ENCODE data around the gene BNIPL. TPM values are rescaled to one million over a fixed set of nuclear protein-coding genes. Genes with fewer than 3 reads are reported as not detected.

The BNIPL gene
- total RNA-seq, 4 donors from 2014 or later = 0.68 to 10.0 (median 2.5) TPM; not detected in 1

GRCh38 chr1:151002051-151002450, 34.3 kb upstream of the BNIPL start:
- intact Hi-C loops (cut with DNase I; ENCODE audit: low total_unique reads) = no loop called here
- Histone ChIP-seq H3K4me3 (no peak overlapping the region), H3K27me3 (no peaks in the 10 kb centered on the region), H3K27ac (no peak overlapping the region), H3K9me3 (no peaks in the 10 kb centered on the region), H3K4me1 (peaks cover 19 to 38% (median 28%) of the 10 kb centered on the region in 4 donors), H3K36me3 (peaks cover 0 to 23% (median 7%) of the 10 kb centered on the region in 4 donors)
- 80% methylated on average over 3 of the region's 3 CpGs; no CpG with 5 or more reads in 1 of the 2 donors for WGBS, 2 donors (ENCODE audit: low coverage in 1 of 2)
- no peak for TF ChIP-seq CTCF (IDR thresholded peaks at IDR 0.05)
- TF ChIP-seq POLR2A (IDR thresholded peaks at IDR 0.05) = no peak
- TF ChIP-seq EP300 (IDR thresholded peaks at IDR 0.05; ENCODE audit: low read depth) = no peak
- TF ChIP-seq POLR2AphosphoS5 (IDR thresholded peaks at IDR 0.05) = no peak
- in situ Hi-C loops (cut with MboI; ENCODE audit: low pct_ligation_motif_present in 1 of 4, low pct_unique_long_range_greater_than_20kb in 1 of 4, low sequenced_read_pairs in 3 of 4) = no loop called here
- DNase-seq = no peak

GRCh38 chr1:151002611-151003010, 33.8 kb upstream of the BNIPL start:
- peaks cover 0 to 23% (median 4%) of the 10 kb centered on the region in 4 donors for H3K36me3 ChIP-seq
- DNase-seq = no peak
- TF ChIP-seq EP300 (IDR thresholded peaks at IDR 0.05; ENCODE audit: low read depth) (no peak), POLR2AphosphoS5 (IDR thresholded peaks at IDR 0.05) (no peak), POLR2A (IDR thresholded peaks at IDR 0.05) (no peak), CTCF (IDR thresholded peaks at IDR 0.05) (no peak)
- H3K27ac ChIP-seq = no peak overlapping the region
- peaks cover 25 to 44% (median 33%) of the 10 kb centered on the region in 4 donors for H3K4me1 ChIP-seq
- in situ Hi-C loops (cut with MboI; ENCODE audit: low pct_ligation_motif_present in 1 of 4, low pct_unique_long_range_greater_than_20kb in 1 of 4, low sequenced_read_pairs in 3 of 4) (no loop called here), intact Hi-C loops (cut with DNase I; ENCODE audit: low total_unique reads) (no loop called here)
- no peaks in the 10 kb centered on the region for H3K9me3 ChIP-seq
- 42% methylated on average over 2 of the region's 2 CpGs; no CpG with 5 or more reads in 1 of the 2 donors for WGBS, 2 donors (ENCODE audit: low coverage in 1 of 2)
- no peak overlapping the region for H3K4me3 ChIP-seq
- H3K27me3 ChIP-seq = no peaks in the 10 kb centered on the region

GRCh38 chr1:151003180-151003579, 33.2 kb upstream of the BNIPL start:
- Histone ChIP-seq H3K36me3 (peaks cover 0 to 23% (median 4%) of the 10 kb centered on the region in 4 donors), H3K27ac (peak overlapping the region in 1 of 4 donors; percentile 20), H3K27me3 (no peaks in the 10 kb centered on the region), H3K4me3 (peak overlapping the region in 1 of 4 donors; percentile 7), H3K4me1 (peaks cover 29 to 49% (median 37%) of the 10 kb centered on the region in 4 donors), H3K9me3 (no peaks in the 10 kb centered on the region)
- no peak for DNase-seq
- in situ Hi-C loops (cut with MboI; ENCODE audit: low pct_ligation_motif_present in 1 of 4, low pct_unique_long_range_greater_than_20kb in 1 of 4, low sequenced_read_pairs in 3 of 4) = no loop called here
- TF ChIP-seq EP300 (IDR thresholded peaks at IDR 0.05; ENCODE audit: low read depth) (no peak), POLR2AphosphoS5 (IDR thresholded peaks at IDR 0.05) (no peak), CTCF (IDR thresholded peaks at IDR 0.05) (no peak), POLR2A (IDR thresholded peaks at IDR 0.05) (no peak)
- intact Hi-C loops (cut with DNase I; ENCODE audit: low total_unique reads) = no loop called here

GRCh38 chr1:151005729-151006319, 30.6 kb upstream of the BNIPL start:
- intact Hi-C loops (cut with DNase I; ENCODE audit: low total_unique reads) = loop anchor here (2.0 kb wide), 1 partner anchor 65 kb away; the partner anchor contains the start of gene GABPB2

More at GRCh38 chr1:151005729-151006319, 30.6 kb upstream of the BNIPL start:
- no peaks in the 10 kb centered on the region for H3K27me3 ChIP-seq
- H3K27ac ChIP-seq = peak overlapping the region; percentile 89 to 96 (median 92)
- DNase-seq = no peak
- no peaks in the 10 kb centered on the region for H3K9me3 ChIP-seq
- TF ChIP-seq CTCF (IDR thresholded peaks at IDR 0.05) (no peak), EP300 (IDR thresholded peaks at IDR 0.05; ENCODE audit: low read depth) (no peak), POLR2A (IDR thresholded peaks at IDR 0.05) (no peak), POLR2AphosphoS5 (IDR thresholded peaks at IDR 0.05) (no peak)
- peaks cover 39 to 68% (median 48%) of the 10 kb centered on the region in 4 donors for H3K4me1 ChIP-seq
- peaks cover 0 to 12% (median 0%) of the 10 kb centered on the region in 4 donors for H3K36me3 ChIP-seq
- peak overlapping the region; percentile 41 to 86 (median 52) for H3K4me3 ChIP-seq
- in situ Hi-C loops (cut with MboI; ENCODE audit: low pct_ligation_motif_present in 1 of 4, low pct_unique_long_range_greater_than_20kb in 1 of 4, low sequenced_read_pairs in 3 of 4) = no loop called here
- WGBS, 2 donors (ENCODE audit: low coverage in 1 of 2) = 11 to 15% methylated on average over 3 to 4 of the region's 4 CpGs

Data from transverse colon (tissue), 4 donors.